Glomerular visceral epithelial cell (primary cell): ENCODE data around the gene SFTA2.
"Not testable (repeated sequence)": the region's sequence is repeated elsewhere in the genome, so short reads cannot be mapped to it uniquely, and the experiment has no call there.

Experiments used
- DNase-seq: peaks from one replicate; pipeline ENCODE4 v3.0.0-alpha.2; 2016; ENCODE audit errors: extremely low spot score

The SFTA2 gene

GRCh38 chr6:30912746-30913520 is 19.0 kb downstream of the SFTA2 start:
- no peak for DNase-seq

- DNase-seq: not testable (repeated sequence)
These were observed 21.5 kb downstream of the SFTA2 start for GRCh38 chr6:30910473-30910872.

DNA sequence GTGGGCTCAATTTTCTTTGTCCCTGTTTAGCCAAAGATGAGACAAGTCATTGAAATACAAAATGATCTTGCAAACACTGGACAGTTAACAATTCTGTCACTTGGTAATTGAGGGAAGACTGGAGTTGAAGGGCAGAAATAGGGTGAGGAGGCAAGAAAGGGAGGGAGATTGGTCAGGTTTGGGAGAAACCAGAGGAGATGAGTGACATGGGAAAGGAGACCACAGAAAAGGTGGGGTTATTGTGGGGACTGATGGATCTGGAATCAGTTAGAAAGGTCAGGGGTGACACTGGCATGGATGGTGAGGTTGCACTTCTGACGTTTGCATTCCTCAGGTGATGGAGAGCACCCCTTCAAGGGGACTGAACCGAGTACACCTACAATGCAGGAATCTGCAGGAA is 23.3 kb downstream of the SFTA2 start:
- no peak for DNase-seq

- DNase-seq: peak; percentile 98
These were observed 24.0 kb downstream of the SFTA2 start, which contains the start of gene GTF2H4 for GRCh38 chr6:30907758-30908591. TSS of gene GTF2H4 (plus strand) at chr6:30908207.

GRCh38 chr6:30907290-30907757 is 24.6 kb downstream of the SFTA2 start:
- DNase-seq: not testable (repeated sequence)

- no peak for DNase-seq
These were observed 28.7 kb downstream of the SFTA2 start for GRCh38 chr6:30903236-30903635.

GRCh38 chr6:30902709-30903108 is 29.3 kb downstream of the SFTA2 start:
- DNase-seq: no peak

- not testable (repeated sequence) for DNase-seq
These were observed 29.8 kb downstream of the SFTA2 start for GRCh38 chr6:30902196-30902595.

- DNase-seq: no peak
These were observed 30.5 kb downstream of the SFTA2 start for GRCh38 chr6:30901436-30901835.

DNA sequence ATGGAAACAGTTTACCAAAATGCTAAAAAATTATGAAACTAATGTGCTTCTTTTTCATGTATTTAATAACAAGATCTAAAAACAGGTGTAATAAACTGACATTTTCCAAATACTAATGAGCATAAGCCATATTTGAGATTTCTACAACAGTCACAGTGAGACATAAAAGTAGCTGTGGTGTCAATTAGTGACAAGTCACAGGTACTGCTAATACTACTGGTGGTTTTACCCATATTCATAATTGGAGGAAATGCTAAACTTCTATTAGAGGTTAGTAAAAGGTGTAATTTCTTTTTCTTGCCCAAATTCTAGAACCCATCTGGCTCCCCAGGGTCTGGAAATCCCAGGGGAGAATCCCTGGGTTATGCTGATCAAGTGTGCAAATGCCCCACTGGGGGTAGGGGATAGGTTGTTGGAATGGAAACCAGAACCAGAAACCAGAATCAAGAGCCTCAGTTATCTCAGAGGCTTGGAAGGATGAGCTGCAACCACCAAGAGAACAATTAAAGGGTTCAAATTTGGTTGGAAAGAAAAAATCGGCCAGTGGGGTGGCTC is 31.0 kb downstream of the SFTA2 start:
- no peak for DNase-seq

DNA sequence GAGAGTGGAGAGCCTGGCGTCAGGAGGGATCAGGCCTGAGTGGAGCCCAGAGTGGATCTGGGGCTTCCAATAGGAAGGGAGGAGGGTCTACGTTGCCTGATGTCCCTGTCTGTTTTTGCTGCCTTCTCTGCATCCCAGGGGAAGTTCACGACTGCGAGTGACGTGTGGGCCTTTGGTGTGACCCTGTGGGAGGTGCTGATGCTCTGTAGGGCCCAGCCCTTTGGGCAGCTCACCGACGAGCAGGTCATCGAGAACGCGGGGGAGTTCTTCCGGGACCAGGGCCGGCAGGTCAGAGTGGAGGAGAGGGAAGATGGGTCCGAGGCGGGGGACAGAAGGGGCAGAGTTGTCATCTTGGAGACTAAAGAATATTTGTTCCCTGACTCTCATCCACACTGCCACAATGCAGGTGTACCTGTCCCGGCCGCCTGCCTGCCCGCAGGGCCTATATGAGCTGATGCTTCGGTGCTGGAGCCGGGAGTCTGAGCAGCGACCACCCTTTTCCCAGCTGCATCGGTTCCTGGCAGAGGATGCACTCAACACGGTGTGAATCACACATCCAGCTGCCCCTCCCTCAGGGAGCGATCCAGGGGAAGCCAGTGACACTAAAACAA is 33.1 kb downstream of the SFTA2 start:
- DNase-seq: no peak

- DNase-seq: no peak
These were observed 34.1 kb downstream of the SFTA2 start for GRCh38 chr6:30897882-30898281.

- no peak for DNase-seq
These were observed 35.4 kb downstream of the SFTA2 start for GRCh38 chr6:30896541-30896940.

- DNase-seq: no peak
These were observed 36.6 kb downstream of the SFTA2 start for GRCh38 chr6:30895343-30895742.

GRCh38 chr6:30894935-30895334 is 37.0 kb downstream of the SFTA2 start:
- no peak for DNase-seq

GRCh38 chr6:30894381-30894780 is 37.6 kb downstream of the SFTA2 start:
- DNase-seq: no peak

GRCh38 chr6:30893666-30894065 is 38.3 kb downstream of the SFTA2 start:
- DNase-seq: no peak

- no peak for DNase-seq
These were observed 38.9 kb downstream of the SFTA2 start for GRCh38 chr6:30893001-30893591.

DNA sequence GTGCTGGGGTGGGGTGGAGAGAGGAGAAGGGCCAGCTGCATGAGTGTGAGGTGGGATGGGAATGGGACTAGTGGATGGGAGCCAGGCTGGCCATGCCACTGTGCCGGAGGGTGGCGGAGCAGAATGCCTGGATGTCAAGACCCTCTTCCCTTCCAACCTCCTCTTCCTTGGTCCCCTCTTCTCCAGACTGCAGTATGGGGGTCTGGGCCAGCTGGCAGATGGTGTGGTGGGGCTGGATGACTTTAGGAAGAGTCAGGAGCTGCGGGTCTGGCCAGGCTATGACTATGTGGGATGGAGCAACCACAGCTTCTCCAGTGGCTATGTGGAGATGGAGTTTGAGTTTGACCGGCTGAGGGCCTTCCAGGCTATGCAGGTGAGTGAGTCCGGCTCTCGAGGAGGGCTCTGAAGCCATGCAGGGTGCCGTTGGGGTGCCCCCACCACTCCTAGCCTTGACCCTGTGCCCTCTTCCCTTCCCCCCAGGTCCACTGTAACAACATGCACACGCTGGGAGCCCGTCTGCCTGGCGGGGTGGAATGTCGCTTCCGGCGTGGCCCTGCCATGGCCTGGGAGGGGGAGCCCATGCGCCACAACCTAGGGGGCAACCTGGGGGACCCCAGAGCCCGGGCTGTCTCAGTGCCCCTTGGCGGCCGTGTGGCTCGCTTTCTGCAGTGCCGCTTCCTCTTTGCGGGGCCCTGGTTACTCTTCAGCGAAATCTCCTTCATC is 40.0 kb downstream of the SFTA2 start:
- DNase-seq: no peak

DNA sequence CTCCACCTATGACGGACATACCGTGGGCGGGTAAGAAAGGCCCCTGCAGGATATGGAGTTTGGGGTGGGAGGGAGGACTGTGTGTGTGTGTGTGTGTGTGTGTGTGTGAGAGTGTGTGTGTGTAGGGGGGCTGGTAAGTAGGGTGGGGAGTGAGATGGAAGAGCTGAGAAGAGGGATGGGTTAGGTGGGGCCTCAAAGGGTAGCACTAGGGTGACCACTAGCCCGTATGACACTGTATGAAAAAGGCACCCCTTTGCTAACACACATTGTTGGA is 40.6 kb downstream of the SFTA2 start:
- no peak for DNase-seq
